GM21717 (cell line): Measurements from ENCODE around the gene SLC16A9.
"Not testable (repeated sequence)": the region's sequence is repeated elsewhere in the genome, so short reads cannot be mapped to it uniquely, and the experiment has no call there.

Source experiments
- ATAC-seq: cut with Tn5 transposase; IDR thresholded peaks from one replicate; pipeline ENCODE4 v1.9.1; 2021; ENCODE audit warnings: mild to moderate bottlenecking, moderate library complexity; ENCODE audit not compliant: unreplicated experiment

Gene SLC16A9

DNA sequence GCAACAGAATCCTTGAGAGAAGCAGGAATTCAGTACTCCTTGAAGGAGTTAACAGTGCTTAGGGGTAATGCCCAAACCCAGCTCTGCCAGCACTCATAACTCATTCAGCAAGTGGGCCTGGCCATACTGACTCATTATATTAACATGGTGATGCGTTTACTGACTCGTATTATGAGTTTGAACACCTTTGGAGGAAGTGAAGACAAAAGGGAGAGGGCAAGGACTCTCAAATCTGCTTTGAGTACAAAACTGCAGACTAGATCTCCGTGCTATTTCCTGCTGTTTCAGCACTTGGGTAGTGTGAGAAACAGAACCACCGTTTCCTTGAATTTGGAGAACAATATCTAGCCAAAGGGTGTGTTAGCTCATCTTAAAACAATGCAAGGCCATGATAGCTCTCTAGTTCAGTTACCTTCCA lies 30.8 kb downstream of the SLC16A9 start:
- peak; percentile 86 for ATAC-seq

DNA sequence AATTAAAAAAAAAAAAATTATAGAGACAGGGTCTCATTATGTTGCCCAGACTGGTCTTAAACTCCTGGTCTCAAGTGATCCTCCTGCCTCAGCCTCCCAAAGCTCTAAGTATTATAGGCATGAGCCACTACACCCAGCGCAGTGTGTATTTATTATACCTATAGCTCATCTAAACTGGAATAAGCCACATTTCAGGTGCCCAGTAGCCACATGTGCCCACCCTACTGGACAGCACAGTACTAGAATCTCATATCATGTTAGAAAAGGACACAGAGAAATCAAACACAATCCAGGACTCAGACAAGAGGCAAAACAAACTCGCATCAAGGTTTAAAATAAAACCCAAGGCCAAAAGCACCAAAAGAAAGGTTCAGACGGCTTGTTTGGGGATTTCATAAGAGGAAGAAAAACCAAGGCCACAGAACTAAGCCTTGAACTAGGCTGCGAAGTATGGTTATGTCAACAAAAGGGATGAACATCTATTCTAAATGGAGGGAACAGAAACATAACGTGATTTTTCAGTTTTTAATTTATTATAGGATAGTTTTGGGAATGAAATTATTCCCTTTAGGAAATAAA lies 32.3 kb downstream of the SLC16A9 start:
- ATAC-seq, result no peak

GRCh38 chr10:59675812-59676211 lies 33.8 kb downstream of the SLC16A9 start:
- no peak for ATAC-seq

DNA sequence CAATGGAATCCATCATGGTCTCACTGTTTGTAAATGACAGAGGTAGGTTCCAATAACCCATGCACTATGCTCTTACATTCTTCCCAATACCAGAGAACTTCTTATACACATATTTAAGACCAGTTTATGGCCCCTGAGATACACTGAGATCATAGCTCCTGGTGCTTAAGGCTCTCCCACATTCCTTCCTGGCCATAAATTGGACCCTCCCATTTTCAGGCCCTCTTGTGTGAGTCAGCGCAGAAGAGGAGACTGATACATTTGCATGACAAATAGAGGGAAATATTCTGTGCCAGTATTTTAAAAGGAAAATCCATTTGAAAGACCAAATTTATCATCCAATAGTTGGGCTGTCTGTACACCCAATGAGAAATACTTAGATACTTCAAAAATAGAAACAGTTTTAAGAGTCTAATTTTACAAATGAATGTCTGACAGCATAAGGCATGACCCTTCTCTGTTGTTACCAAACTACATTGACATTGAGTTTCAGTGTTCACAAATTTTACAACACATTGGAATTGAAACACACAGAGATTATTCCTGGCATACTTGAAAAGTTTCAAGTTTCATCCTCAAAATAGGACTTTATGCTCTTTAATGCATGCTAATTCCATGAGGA lies 35.3 kb downstream of the SLC16A9 start:
- no peak for ATAC-seq

DNA sequence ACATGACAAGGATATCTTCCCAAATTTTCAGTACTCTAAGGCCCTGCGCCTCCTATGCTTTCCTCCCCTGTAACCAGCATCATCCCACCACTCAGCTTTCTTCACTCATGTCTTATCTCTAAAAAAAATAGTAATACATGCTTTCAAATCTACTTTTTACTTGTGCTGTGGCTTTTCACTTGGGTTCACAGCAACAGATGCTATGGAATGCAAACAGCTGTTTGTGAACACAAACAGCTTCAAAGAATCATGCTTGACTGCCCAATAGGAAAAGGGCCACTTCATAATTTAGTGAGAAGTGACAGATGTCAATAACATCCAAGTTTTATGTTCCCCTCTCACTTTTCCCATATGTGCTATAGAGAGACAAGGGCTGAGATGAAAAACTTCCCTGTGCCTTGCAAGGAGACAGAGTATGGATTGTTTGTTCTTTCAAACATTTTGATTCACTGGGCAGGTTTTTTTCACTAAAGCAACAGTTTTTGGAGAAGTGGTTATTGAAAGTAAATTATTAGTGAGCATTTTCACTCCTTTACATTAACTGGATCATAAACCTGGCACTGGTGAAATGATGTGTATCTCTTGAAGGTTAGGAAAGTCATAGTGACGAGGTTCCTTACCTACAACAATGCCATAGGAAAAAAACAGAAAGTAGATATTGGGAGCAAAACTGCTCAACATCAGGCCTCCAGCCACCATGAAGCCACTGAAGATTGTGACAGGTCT lies 37.3 kb downstream of the SLC16A9 start:
- peak; percentile 58 for ATAC-seq

DNA sequence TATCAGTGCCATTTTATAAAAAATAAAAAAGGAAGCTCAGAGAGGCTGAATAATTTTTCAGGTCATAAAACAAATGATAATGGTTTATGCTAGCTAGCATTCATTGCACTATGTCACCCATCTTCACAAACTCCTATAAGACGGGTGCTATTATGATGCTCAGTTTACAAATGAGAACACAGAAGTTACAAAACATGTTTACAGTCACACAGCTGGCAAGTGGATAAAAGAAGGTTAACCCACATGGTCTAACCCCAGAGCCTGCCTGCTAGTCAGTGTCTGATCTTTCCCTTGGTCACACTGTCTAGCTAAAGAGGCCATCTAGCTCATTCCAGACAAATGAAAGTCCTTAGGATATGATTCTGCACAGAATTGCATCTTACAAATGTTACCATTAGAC lies 39.4 kb downstream of the SLC16A9 start:
- ATAC-seq, result no peak

- no peak for ATAC-seq
Measured at GRCh38 chr10:59668096-59668495, 41.6 kb downstream of the SLC16A9 start.

DNA sequence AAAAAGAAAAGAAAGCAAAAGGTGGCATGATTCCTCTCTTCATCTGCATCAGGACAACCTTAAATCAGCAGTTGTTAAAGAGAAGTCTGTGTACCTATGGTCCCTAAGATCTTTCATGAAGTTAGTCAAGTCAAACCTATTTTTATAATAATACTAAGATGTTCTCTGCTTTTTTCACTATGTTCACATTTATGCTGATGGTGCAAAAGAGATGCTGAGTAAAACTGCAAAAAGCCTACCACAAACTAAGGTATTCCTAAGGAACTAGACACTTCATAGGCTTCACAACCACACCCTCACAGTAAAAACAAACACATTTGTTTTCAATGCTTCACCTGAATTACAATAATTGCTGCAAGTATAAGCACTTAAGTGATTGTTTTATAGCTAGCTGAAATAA lies 43.3 kb downstream of the SLC16A9 start:
- no peak for ATAC-seq

DNA sequence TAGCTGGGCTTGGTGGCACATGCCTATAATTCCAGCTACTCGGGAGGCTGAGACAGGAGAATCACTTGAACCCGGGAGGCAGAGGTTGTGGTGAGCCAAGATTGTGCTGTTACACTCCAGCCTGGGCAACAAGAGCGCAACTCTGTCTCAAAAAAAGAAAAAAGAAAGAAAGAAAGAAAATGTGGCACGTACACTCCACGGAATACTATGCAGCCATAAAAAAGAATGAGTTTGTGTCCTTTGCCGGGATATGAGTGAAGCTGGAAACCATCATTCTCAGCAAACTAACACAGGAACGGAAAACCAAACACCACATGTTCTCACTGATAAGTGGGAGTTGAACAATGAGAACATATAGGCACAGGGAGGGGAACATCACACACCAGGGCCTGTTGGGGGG lies 46.4 kb downstream of the SLC16A9 start:
- ATAC-seq, result not testable (repeated sequence)

DNA sequence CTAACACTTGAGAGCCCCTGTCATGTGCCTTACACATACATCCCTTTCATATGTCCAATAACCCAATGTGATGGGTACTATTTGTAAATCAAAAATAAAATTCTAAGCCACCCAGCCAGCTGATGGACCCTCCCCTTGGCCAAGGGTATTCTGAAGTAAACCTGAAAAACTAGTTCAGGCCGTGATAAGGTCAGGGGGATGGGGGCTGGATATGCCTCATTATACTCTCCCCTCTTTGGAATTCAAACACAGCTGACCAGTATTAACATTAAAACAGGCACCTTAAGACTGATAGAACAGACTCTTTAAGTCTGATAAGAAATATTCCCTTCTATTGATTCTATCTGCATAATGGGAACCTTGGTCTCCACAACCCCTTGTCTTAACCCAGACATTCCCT lies 51.9 kb downstream of the SLC16A9 start:
- ATAC-seq, result no peak

DNA sequence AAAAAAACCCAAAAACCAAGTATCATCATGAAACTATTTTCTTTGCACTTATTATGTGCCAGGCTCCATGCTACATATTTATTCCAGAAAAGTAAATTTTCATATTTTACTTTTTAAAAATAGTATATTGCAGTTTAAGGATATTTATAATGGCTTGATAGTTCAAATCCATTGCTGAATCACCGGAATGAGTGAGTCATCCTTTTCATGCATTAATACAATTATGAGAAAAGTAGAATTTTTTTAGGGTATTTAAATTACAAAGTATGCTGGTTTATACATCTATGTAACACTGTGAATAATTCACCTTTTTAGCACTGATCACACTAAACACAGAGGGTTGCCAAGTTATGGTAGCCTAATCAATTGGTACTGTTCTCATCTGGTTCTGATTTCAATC lies 54.3 kb downstream of the SLC16A9 start:
- no peak for ATAC-seq

GRCh38 chr10:59654007-59654406 lies 55.6 kb downstream of the SLC16A9 start:
- no peak for ATAC-seq

GRCh38 chr10:59651902-59652301 lies 57.7 kb downstream of the SLC16A9 start:
- ATAC-seq, result no peak

- ATAC-seq, result no peak
Measured at GRCh38 chr10:59649606-59650346, 59.9 kb downstream of the SLC16A9 start.

- no peak for ATAC-seq
Measured at GRCh38 chr10:59648711-59649201, 60.9 kb downstream of the SLC16A9 start.

- ATAC-seq, result no peak
Measured at GRCh38 chr10:59644841-59645240, 64.8 kb downstream of the SLC16A9 start.

- not testable (repeated sequence) for ATAC-seq
Measured at GRCh38 chr10:59641688-59642087, 68.0 kb downstream of the SLC16A9 start.

GRCh38 chr10:59635502-59636290 lies 74.0 kb downstream of the SLC16A9 start:
- ATAC-seq, result no peak

DNA sequence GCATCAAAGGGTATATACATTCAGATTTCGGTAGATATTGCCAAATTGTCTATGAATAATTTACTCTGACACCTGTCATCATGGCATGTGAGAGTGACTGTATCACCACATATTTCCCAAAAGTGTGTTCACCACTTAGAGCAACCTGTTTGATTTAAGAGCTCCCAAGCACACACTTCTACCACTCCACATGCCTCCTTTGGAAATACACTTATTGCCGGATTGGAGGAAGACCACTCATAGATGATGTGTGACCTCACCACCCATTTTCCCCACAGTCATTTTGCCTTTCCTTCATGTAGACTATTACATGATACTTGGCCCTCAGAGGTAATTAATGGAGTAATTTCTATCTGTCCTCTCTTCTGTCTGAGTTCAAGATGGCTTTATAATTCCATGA lies 75.5 kb downstream of the SLC16A9 start:
- no peak for ATAC-seq

DNA sequence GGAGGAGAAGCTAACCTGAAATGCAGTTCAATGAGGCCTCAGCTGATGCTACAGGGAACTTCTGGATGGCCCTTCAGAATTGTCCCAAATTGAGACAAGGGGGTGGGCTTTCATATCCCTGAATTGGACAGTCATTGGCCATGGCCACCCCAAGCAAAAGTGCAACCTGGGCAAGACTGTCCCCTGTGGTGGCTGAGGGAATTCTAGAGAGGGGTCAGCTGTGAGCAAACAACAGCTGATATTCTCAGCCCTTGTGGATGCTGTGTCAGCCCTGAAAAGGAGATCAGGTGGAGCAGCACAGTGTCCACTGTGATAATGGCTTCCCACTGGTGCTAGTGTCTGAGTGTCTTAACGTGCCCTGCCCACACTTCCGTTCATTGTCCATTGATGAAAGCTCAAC lies 76.6 kb downstream of the SLC16A9 start:
- ATAC-seq, result no peak
